ENCODE results near the gene TMC7.

The TMC7 gene

GRCh38 chr16:19066988-19067348 is 83.2 kb downstream of the TMC7 start:
- peak overlapping the region; percentile 98 for H3K27ac ChIP-seq
- TF ChIP-seq CTCF (conservative IDR thresholded peaks at IDR 0.05) (no peak), ZFX (IDR thresholded peaks at IDR 0.05) (no peak)

- H3K27ac ChIP-seq = peak within 1 kb of the TSS; percentile 98
- TF ChIP-seq ZFX (IDR thresholded peaks at IDR 0.05) (no peak; the same call in 1 of the 2 replicates), CTCF (conservative IDR thresholded peaks at IDR 0.05) (no peak)
These were observed 83.9 kb downstream of the TMC7 start, which contains the start of gene COQ7 for GRCh38 chr16:19067349-19068236. TSS of gene COQ7 (plus strand) at chr16:19067614. CDS start at chr16:19067665, 51 bp downstream.

GRCh38 chr16:19068237-19068815 is 84.6 kb downstream of the TMC7 start:
- TF ChIP-seq ZFX (IDR thresholded peaks at IDR 0.05) = no peak
- TF ChIP-seq CTCF (conservative IDR thresholded peaks at IDR 0.05) = no peak

GRCh38 chr16:19071811-19072777 is 88.4 kb downstream of the TMC7 start:
- no peak for TF ChIP-seq ZFX (IDR thresholded peaks at IDR 0.05)
- TF ChIP-seq CTCF (conservative IDR thresholded peaks at IDR 0.05) = peak; percentile 87
- no peak overlapping the region for H3K27ac ChIP-seq

More at GRCh38 chr16:19068237-19068815, 84.6 kb downstream of the TMC7 start:
- H3K27ac ChIP-seq = peak overlapping the region; percentile 98

GRCh38 chr16:19073344-19073743 is 89.6 kb downstream of the TMC7 start:
- TF ChIP-seq CTCF (conservative IDR thresholded peaks at IDR 0.05) (no peak), ZFX (IDR thresholded peaks at IDR 0.05) (no peak)
- H3K27ac ChIP-seq = no peak overlapping the region

- TF ChIP-seq CTCF (conservative IDR thresholded peaks at IDR 0.05) = no peak
- TF ChIP-seq ZFX (IDR thresholded peaks at IDR 0.05) = no peak
These were observed 90.1 kb downstream of the TMC7 start for GRCh38 chr16:19073863-19074262.

More at GRCh38 chr16:19073863-19074262, 90.1 kb downstream of the TMC7 start:
- H3K27ac ChIP-seq = no peak overlapping the region
